ENCODE results near the gene SWI5.
"Not testable (repeated sequence)": the region's sequence is repeated elsewhere in the genome, so short reads cannot be mapped to it uniquely, and the experiment has no call there.

The SWI5 gene

DNA sequence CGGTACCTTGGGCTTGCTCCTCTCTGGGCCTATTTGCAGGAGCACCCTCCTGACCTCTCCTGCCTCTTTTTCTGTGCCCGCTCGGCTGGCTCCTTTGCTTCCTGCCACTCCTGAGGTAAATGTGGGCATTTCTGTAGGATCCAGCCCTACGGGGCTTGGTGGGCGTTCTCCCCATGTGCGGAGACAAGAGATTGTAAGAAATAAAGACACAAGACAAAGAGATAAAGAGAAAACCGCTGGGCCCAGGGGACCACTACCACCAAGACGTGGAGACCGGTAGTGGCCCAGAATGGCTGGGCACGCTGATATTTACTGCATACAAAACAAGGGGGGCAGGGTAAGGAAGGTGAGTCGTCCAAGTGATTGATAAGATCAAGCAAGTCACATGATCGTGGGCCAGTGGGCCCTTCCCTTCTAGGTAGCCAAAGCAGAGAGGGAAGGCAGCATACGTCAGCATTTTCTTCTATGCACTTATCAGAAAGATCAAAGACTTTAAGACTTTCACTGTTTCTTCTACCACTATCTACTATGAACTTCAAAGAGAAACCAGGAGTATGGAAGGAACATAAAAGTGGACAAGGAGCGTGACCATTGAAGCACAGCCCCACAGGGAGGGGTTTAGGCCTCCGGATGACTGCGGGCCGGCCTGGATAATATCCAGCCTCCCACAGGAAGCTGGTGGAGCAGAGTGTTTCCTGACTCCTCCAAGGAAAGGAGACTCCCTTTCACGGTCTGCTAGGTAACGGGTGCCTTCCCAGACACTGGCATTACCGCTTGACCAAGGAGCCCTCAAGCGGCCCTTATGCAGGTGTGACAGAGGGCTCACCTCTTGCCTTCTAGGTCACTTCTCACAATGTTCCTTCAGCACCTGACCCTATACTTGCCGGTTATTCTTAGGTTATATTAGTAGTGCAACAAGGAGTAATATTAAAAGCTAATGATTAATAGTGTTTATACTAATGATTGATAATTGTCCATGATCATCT lies 3.3 kb downstream of the SWI5 start:
- not testable (repeated sequence) for DNase-seq (ENCODE audit: low read depth)

DNA sequence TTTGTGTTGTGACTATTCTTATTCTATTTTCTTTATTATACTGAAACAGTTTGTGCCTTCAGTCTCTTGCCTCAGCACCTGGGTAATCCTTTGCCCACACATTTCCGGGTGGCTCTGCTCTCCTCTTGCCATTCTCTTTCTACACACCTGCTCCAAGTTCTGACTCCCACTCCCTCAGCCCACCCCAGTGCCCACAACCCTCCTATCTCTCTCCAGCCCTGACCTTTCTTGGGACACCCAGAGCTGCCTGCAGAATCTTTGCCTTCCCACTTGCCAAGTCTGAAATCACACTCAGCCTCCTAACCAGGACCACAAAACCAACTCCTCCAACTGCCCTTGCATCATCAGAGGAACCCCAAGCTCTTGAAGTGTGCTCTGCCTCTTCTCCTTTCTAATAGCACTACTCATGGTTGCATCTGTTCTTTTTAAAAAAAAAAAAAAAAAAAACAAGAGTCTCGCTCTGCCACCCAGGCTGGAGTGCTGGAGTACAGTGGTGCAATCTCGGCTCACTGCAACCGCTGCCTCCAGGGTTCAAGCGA lies 4.1 kb downstream of the SWI5 start:
- DNase-seq (ENCODE audit: low read depth): no peak

DNA sequence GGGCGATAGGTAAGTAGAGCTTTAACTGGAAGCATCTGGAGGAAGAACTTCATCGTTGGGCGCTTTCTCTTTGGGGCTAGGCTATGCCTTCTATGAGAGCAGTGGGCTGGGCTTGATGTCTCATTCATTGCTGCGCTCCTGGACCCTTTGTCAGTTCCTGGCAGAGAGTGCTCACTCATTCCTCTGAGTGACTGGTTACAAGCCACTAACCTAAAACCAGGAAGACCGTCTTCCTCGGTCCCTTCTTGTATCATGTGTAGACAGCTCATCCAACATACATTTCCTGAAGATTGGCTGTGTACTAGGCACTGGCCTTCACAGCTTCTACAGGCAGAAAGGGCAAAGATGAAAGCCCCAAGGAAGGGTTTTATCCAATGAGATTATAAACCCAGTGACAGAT lies 6.4 kb downstream of the SWI5 start:
- DNase-seq (ENCODE audit: low read depth): no peak

DNA sequence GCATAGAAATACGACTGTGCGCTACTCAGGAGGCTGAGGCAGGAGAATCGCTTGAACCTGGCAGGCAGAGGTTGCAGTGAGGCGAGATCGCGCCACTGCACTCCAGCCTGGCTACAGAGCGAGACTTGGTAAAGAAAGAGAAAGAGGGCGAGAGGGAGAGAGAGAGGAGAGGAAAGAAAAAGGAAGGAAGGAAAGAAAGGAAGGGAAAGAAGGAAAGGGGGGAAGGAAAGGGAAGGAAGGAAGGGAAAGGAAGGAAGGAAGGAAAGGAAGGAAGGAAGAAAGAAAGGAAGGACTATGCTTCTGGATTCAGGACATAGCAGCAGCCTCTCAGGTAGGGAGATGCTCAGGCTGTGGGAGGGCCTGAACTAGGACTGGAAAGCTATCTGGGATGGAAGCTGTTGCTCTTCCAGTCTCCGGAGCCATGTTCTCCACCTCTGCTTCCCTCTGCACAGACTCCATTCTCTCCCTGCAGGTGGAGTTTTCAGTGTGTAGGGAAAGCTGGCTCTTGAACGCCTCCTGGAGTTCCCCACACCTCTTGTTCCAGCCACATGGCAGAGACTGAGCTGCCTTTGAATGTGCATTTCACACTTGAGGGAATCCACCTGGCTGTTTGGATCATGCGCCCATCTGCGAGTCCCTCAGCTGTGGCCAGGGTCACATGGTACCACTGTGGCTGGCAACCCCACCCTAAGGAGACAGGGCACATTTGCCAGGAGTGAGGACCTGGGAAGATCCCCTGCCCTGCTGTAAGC lies 9.1 kb downstream of the SWI5 start:
- DNase-seq (ENCODE audit: low read depth): no peak

DNA sequence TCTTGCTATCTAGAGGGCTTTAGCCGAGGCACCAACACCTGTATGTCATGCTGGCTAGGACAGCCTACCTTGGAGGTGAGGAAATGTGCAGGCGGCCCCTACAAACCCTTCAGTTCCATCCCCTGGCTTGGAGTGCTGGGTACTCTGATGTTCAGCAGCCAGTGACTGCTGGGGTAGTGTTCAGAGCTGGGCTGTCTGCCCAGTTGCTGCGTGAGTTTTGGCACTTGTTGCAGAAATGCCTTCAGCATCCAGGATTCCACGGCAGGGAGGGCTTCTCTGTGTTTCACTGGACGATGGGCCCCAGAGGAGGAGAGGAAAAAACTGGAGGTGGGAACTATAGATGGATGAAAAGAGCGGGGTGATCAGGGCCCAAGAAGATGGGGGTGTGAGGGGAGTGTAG lies 10.4 kb downstream of the SWI5 start:
- no peak for DNase-seq (ENCODE audit: low read depth)

DNA sequence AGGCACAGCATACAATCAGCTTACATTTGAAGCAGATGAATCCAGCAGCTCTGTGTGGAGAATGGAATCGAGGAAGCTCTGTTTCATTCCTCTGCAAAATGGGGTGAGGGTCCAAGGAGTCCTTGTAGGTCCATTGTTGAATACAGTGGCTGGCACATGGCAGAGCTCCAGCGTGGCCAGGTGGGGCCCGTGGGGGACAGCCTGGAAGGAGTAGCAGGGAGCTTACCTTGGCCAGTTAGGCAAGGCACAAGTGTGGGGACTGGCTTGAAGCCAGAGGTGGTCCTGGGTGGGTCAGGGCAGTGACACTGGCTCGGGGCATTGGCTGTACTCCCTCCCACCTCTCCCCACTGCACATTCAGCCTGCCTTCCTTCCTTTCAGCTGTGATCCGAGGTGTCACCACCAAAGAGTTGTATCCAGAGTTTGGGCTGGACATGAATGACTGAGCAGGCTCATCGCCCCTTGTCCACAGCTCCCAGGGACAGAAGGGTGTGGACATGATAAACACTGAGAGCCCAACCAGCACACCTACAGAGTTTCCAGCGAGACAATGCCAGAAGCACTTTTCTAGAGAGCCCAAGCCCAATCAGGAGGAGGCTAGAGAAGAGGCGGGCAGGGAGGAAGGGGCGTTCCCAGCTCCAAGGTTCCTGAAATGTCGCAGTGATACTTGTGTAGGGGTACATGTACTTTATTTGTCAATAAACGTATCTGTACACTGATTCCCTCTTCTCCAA lies 12.4 kb downstream of the SWI5 start:
- no peak for DNase-seq (ENCODE audit: low read depth)

DNA sequence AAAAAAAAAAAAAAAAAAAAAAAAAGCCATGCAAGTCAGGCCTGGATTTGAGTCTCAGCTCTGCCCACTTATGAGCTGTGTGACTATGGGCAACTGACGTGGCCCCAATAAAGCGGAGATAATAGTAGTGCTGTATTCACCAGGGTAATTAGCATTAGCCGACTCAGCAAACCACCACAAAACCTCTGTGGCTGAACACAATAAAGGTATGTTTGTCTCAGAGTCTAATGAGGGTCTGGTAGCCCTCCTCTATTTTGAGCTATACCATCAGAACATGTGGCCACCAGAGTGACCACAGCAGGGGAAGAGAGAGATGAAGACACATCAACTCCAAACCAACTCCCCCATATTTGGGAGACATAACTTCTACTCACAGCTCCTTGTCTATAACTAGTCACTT lies 15.9 kb downstream of the SWI5 start:
- DNase-seq (ENCODE audit: low read depth): no peak

DNA sequence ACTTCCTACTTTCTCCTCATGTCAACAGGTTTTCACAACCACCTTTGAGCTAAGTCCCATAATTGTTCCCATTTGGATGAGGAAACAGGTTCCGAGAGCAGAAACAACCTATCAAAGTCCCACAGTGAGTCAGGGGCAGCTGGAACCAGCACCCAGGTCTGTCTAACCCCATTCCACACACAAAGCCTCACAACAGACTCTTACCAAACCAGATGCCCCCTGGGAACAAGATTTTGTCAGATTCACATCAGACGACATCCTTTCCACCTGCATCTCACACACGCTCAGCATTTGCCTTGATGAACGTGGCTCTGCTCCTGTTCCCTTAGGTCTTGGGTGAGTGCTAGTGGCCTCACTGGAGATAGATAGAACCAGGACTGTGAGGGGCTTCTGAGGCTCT lies 17.0 kb downstream of the SWI5 start:
- no peak for DNase-seq (ENCODE audit: low read depth)

DNA sequence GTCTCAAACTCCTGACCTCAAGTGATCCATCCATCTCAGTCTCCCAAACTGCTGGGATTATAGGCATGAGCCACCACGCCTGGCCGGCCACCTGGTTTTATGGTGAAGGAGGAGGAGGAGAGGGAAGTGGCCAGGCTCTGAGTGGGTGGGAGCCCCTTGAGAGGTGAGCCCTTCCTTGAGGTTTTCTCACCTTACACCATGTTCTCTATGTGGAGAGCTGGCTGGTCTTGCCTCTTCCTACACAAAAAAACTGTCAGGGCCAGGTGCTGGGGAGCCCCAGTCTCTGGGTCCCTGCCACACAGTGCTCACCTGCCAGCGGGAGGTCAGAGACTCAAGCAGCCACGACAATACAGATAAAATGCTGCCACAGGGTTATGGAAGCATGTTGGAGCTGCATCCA lies 18.1 kb downstream of the SWI5 start:
- no peak for DNase-seq (ENCODE audit: low read depth)

DNA sequence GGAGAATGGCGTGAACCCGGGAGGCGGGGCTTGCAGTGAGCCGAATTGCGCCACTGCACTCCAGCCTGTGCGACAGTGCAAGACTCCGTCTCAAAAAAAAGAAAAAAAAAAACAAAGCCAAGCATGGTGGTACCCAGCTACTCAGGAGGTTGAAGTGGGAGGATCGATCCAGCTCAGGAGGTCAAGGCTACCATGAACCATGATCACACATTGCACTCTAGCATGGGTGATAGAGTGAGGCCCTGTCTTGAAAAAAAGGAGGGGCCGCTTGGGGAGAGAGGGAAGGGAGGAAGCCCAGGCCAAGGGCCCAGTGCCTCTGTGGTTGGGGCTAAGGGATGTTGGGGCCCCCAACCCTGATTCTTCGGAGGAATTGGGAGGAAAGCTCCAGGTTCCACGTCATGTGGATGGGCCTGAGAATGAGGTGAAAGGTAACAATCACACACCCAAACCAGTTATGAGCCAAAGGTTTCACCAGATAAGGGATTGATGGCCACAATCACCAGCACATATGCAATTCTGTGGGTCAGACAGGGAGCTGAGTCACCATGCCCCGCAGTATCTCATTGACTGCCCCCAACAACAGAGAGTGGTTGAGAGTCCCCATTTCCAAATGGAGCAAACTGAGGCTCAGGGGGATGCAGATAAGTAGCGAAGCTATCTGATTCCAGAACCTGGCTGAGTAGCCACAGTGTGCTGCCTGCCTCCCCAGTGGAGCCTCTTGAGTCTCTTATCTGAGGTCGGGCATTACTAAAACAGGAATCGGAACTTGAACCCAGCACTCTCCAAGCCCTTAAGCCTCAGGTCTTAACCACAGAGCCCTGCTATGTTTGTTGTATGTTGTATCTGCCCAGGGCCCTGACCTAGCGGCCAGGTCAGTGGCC lies 20.5 kb downstream of the SWI5 start:
- no peak for DNase-seq (ENCODE audit: low read depth)

DNA sequence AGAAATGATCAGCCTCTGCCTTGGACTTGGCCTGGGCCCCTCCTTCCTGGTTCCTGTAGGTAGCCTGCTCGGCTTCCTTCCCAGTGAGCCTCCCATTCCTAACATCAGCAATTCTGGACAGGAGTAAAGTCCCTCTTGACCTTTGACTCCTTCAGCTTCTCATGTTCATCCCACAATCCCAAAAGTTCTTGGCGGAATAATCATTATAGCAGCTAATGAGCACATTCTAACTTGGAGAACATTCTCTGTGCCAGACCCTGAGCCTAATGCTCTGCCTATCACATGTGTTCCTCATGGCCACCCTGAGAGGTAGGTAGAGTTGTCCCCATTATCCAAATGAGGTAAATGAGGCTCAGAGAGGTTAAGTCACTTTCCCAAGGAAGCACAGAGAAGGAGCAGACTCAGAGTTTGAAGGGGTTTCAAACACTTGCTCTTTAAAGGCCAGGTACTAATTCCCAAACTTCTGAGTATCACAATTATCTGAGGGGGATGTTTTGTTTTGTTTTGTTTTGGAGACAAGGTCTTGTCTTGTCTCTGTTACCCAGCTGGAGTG lies 21.2 kb downstream of the SWI5 start:
- DNase-seq (ENCODE audit: low read depth): no peak

DNA sequence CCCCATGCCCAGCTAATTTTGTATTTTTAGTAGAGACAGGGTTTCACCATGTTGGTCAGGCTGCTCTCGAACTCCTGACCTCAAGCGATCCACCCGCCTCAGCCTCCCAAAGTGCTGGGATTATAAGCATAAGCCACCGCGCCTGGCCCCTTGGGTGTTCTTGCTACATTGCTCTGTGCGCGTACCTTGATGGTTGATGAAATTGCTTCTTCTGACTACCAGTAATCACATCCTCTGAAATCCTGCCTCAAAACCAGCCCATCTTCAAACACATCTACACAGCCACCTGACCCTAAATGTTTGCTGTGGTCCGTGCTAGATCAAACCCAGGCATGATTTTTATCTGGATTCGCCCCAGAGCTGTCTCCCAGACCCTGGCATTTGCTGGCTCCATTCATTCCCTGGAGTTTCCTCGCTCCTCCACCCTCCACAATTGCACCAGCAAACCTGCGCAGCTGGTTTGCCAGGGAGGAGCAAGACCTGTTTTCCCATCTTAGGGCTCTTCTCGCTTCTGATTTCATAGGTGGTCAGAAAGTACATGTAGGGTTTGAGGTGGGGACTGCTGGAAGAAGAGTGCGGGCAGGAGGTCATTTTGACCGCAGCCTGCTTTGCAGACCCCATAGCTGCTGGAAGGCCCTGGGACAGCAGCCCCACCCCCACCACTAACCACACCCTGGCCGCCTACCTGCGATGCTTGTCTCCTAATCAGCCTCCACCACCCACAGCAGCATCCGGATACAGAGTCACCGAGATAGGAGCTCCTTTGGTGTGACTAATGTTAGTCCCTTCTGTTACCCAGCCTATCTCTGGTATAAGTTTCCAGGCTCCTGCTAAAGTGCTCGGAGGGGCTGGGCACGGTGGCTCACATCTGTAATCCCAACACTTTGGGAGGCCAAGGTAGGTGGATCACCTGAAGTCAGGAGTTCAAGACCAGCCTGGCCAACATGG lies 22.7 kb downstream of the SWI5 start:
- DNase-seq (ENCODE audit: low read depth): no peak

DNA sequence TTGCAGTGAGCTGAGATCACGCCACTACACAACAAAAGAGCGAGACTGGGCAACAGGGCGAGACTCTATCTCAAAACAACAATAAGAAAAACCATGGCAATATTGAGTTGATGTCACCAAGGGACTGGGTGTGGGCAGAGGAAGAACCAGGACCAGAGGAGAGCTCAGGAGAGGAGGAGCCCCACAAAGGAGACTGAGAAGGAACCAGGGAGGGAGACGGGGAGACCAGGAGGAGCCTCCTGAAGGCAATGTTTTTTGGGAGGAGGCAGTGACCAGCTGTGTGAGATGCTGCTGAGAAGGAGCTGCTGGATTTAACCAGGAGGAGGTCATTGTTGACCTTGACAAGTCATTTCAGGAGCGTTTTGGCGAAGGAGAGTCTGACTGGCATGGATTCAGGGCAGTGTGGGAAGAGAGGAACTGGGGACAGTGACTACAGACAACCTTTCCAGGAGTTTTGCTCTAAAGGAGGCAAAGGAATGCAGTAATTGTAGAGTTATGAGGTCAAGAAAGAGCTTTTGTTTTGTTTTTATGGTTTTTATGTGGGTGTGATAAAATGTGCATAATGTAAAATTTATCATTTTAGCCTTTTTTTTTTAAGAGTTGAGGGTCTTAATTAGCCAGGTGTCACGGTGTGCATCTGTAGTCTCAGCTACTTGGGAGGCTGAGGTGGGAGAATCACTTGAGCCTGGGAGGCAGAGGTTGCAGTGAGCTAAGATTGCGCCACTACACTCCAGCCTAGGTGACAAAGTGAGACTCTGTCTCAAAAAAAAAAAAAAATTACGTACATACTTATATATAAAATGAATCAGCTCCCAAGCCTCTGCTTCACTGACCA lies 28.3 kb downstream of the SWI5 start:
- DNase-seq (ENCODE audit: low read depth): no peak

DNA sequence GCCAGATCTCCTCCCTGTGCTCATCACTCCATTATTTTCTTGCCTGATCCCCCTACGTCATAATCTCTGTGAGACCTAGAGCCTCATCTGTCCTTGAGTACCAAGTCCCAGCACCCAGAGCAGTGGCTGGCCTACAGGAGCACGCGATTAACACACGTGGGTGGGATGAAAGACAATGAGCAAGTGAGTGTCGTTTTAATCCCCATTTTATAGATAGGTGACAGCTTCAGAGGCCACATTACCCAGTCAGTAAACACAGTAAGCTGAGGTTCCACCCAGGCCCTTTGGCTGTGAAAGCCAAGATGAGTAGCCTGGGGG lies 28.9 kb downstream of the SWI5 start:
- no peak for DNase-seq (ENCODE audit: low read depth)

DNA sequence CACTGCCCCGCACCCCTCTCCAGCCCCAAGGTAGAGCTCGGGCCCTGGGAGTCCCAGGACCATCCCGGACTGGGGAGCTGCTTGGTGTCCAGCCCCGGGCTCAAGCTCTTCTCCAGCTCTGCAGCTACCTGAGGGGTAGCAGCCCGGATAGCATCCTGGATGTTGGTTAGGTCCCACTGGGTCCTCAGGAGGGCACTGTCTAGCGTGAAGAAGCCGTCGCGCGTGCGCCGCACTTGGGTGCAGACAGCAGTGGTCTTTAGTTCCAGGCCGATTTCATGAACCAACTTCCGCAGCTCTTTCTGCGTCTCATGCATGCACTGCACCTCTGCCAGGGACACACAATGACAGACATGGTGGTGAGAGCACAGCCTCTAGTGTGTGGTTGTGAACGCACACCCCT lies 33.5 kb downstream of the SWI5 start:
- no peak for DNase-seq (ENCODE audit: low read depth)

DNA sequence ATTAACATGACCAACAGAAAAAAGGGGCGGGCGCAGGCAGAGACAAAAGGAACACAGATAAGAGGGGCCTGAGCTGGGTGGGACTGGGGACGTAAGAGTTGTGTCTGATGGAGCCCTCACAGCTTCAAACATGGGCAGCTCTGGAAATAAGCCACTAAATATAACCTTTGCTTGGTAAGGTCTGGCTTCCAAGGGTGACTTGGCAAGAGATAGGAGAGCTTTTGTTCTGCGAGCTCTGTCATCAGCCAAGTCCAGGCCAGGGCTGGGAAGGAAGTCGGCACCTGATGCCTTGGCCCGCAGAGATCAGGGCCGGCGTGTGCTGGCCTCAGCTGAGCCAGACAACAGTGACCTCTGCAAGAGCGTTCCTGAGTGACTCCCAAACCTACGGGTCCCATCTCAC lies 34.4 kb downstream of the SWI5 start:
- DNase-seq (ENCODE audit: low read depth): no peak

DNA sequence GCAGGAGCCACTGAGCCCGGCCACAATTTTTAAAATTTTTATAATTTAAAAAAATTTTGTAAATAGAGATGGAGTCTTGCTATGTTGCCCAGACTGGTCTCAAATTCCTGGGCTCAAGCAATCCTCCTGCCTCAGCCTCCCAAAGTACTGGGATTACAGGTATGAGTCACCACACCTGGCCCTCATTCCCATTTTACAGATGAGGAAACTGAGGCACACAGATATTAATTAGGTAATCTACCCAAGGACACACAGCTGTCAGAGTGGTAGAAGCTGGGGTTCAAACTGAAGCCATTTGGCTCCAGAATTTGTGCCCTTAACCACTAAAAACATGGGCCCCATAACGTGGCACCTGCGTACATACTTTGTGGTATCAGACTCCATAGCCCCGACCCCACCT lies 38.6 kb downstream of the SWI5 start:
- no peak for DNase-seq (ENCODE audit: low read depth)

DNA sequence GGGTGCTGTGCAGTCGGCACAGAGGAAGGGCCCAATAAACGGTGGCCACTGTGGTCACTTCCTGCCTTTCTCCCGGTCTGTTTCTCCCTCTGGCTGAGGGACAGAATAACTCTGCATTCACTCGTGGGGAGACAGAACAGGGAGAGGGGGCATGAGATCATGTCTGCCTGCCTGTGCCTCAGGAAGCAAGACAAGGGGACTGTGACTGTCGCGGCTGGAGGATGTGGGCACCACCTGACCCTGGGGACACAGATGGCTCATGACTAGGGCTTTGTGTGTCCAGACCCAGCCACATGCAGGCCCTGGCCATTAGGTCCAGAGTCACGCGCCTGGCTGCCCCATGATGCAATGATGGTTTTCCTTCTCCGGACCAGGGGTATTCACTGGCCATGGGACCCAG lies 40.3 kb downstream of the SWI5 start:
- no peak for DNase-seq (ENCODE audit: low read depth)

DNA sequence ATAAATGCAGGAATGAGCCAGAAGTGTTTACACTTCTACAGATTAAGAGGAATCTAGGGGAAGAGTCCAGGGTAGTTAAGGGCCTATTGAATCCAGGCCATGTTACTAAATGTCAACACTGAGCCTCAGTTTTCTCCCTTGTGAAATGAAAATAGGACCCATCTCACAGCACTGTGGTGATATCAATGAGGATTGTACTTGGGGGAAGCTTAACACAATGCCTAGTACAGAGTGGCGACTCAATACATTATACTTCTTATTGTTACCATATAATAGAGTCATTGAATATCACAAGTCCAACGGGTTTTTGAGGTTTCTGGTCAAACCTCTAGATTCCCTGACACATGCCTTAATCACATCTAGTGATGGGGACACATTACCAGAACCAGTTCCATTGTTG lies 41.6 kb downstream of the SWI5 start:
- no peak for DNase-seq (ENCODE audit: low read depth)
